HepG2 (cell line): ENCODE measurements around the gene TEX29. TPM values are rescaled to one million over a fixed set of nuclear protein-coding genes. Genes with fewer than 3 reads are reported as not detected.

Experiments
- ATAC-seq: fragments of 200-7000 bp; cut with Tn5 transposase; 3 replicates; pipeline ENCODE4 v1.9.1; 2020; ENCODE audit warnings: mild to moderate bottlenecking, moderate library complexity
- BruUV-seq: library from RNA; stranded (reverse); fragments of 400-500 nt; replicated peaks from 2 replicates; lab custom pipeline; 2021; lab: Mats Ljungman, UMichigan
- CTCF ChIA-PET: fragments of 300-600 bp; formaldehyde crosslinking; extraction: SDS; loops from one replicate; lab custom pipeline; 2021; ENCODE audit warnings: low total read pairs, inconsistent platforms, low intra/inter-chr PET ratio; lab: Yijun Ruan, JAX
- POLR2A ChIA-PET: fragments of 350-600 bp; sonication (Branson Sonifier 250); formaldehyde crosslinking; loops from one replicate; lab custom pipeline; 2020; ENCODE audit warnings: antibody characterized with exemption, inconsistent platforms; lab: Yijun Ruan, JAX
- DNase-seq: peaks from one replicate; pipeline ENCODE4 v3.0.0-alpha.2; 2015; ENCODE audit warnings: low spot score
- FAIRE-seq: peaks from 3 replicates; lab custom pipeline; 2011; peaks lifted over from hg19 to GRCh38; lab: Jason Lieb, UNC
- H2AFZ ChIP-seq: one replicate; pipeline ENCODE4 v1.6.1; 2011; ENCODE audit warnings: low read length, inconsistent platforms
- H3K27ac ChIP-seq: fragments of 300-600 bp; 3 replicates; pipeline ENCODE4 v1.8.0; 2011; ENCODE audit warnings: mixed run types, mild to moderate bottlenecking, mixed read lengths, low read length, inconsistent platforms; ENCODE audit not compliant: insufficient read depth; ENCODE audit errors: extremely low read length
- H3K27me3 ChIP-seq, 2 experiments: fragments of 200-600 bp in 1 of 2; 2 replicates in 1 of 2; 3 replicates in 1 of 2; pipeline versions ENCODE4 v1.6.0 to v1.8.0; 2011; ENCODE audit warnings: low read length in 2 of 2, mild to moderate bottlenecking in 2 of 2, moderate library complexity in 2 of 2, inconsistent platforms in 1 of 2; ENCODE audit not compliant: insufficient read depth in 2 of 2, control insufficient read depth in 1 of 2
- H3K36me3 ChIP-seq, 2 experiments: fragments of 200-600 bp in 1 of 2; replicated peaks in 1 of 2; 2 replicates in 1 of 2; 3 replicates in 1 of 2; pipeline versions ENCODE4 v1.5.1 to v1.8.0; 2011; ENCODE audit warnings: low read length in 2 of 2, inconsistent platforms in 1 of 2; ENCODE audit not compliant: insufficient read depth in 2 of 2, control insufficient read depth in 1 of 2
- H3K4me1 ChIP-seq: 2 replicates; pipeline ENCODE4 v1.5.1; 2012; ENCODE audit warnings: low read length, inconsistent platforms; ENCODE audit not compliant: insufficient read depth
- H3K4me2 ChIP-seq: 2 replicates; pipeline ENCODE4 v1.6.0; 2011; ENCODE audit warnings: low read depth, low read length, inconsistent platforms
- H3K4me3 ChIP-seq, 3 experiments: fragments of 200-600 bp in 1 of 3; sonication (generic), shearing (Covaris generic) in 1 of 3; replicated peaks in 1 of 3; 2 replicates each; pipeline ENCODE4 v1.5.1; 2011 to 2016; ENCODE audit warnings: low read length in 3 of 3, inconsistent platforms in 2 of 3, low read depth in 2 of 3, mild to moderate bottlenecking in 2 of 3, control low read depth in 1 of 3, mixed read lengths in 1 of 3; ENCODE audit not compliant: insufficient read depth in 1 of 3
- H3K79me2 ChIP-seq: one replicate; pipeline ENCODE4 v1.6.1; 2011; ENCODE audit warnings: low read length, inconsistent platforms; ENCODE audit not compliant: insufficient read depth
- H3K9ac ChIP-seq: 2 replicates; pipeline ENCODE4 v1.6.0; 2011; ENCODE audit warnings: mild to moderate bottlenecking, low read depth, low read length, inconsistent platforms; ENCODE audit not compliant: insufficient read depth
- H3K9me3 ChIP-seq: 2 replicates; pipeline ENCODE4 v1.5.1; 2012; ENCODE audit warnings: mild to moderate bottlenecking, low read length
- H4K20me1 ChIP-seq: 2 replicates; pipeline ENCODE4 v1.6.0; 2011; ENCODE audit warnings: inconsistent platforms, mild to moderate bottlenecking, low read length, moderate library complexity; ENCODE audit not compliant: insufficient read depth
- ARNT2 ChIP-seq: sonication (generic); formaldehyde crosslinking; IDR thresholded peaks from 2 replicates; pipeline ENCODE4 v1.8.0; 2022; ENCODE audit warnings: mild to moderate bottlenecking, low read depth, missing genetic modification reagents, moderate library complexity
- CHD4 ChIP-seq: fragments of 200-600 bp; sonication (generic); IDR thresholded peaks from 2 replicates; pipeline ENCODE4 v1.7.0; 2017; ENCODE audit warnings: mild to moderate bottlenecking, low read length, borderline replicate concordance
- EHMT2 ChIP-seq: fragments of 200-600 bp; sonication (generic); IDR thresholded peaks from 2 replicates; pipeline ENCODE4 v1.7.0; 2017; ENCODE audit warnings: antibody characterized with exemption, low read depth, low read length, borderline replicate concordance
- HOXA9 ChIP-seq: sonication (generic); formaldehyde crosslinking; IDR thresholded peaks from 2 replicates; pipeline ENCODE4 v1.8.1; 2022; ENCODE audit warnings: missing genetic modification reagents, mild to moderate bottlenecking, moderate library complexity, borderline replicate concordance
- NKX3-1 ChIP-seq: sonication (generic); formaldehyde crosslinking; IDR thresholded peaks from 2 replicates; pipeline ENCODE4 v1.5.0; 2020; ENCODE audit warnings: missing genetic modification reagents
- PRPF4 ChIP-seq: fragments of 200-400 bp; formaldehyde crosslinking; IDR thresholded peaks from 2 replicates; pipeline ENCODE4 v1.6.1; 2016; ENCODE audit warnings: low read length, low read depth; ENCODE audit not compliant: poor library complexity, severe bottlenecking
- PTBP1 ChIP-seq: fragments of 200-400 bp; formaldehyde crosslinking; IDR thresholded peaks from 2 replicates; pipeline ENCODE4 v1.6.1; 2018; ENCODE audit warnings: low read length, low read depth; ENCODE audit not compliant: poor library complexity, severe bottlenecking
- SALL2 ChIP-seq: sonication (generic); formaldehyde crosslinking; IDR thresholded peaks from 2 replicates; pipeline ENCODE4 v1.8.1; 2023; ENCODE audit warnings: mild to moderate bottlenecking, missing genetic modification reagents, inconsistent platforms
- SIX4 ChIP-seq: sonication (generic); formaldehyde crosslinking; IDR thresholded peaks from 2 replicates; pipeline ENCODE4 v1.4.0; 2020; ENCODE audit warnings: missing genetic modification reagents
- ZNF124 ChIP-seq: sonication (generic); formaldehyde crosslinking; IDR thresholded peaks from 2 replicates; pipeline ENCODE4 v1.4.0; 2020; ENCODE audit warnings: missing genetic modification reagents
- ZNF446 ChIP-seq: sonication (generic); formaldehyde crosslinking; IDR thresholded peaks from 2 replicates; pipeline ENCODE4 v1.5.0; 2020; ENCODE audit warnings: mild to moderate bottlenecking, missing genetic modification reagents
- WGBS: methylation state at CpG from one replicate; pipeline ENCODE4 v1.1.6; 2017; ENCODE audit warnings: low lambda C conversion rate; 5-methylcytosine and 5-hydroxymethylcytosine counted together
- in situ Hi-C: cut with HindIII; loops from 2 replicates; pipeline ENCODE4 v1.10.0; 2017; ENCODE audit warnings: low pct_unique_long_range_greater_than_20kb; ENCODE audit not compliant: extremely low pct_ligation_motif_present
- intact Hi-C: fragments of 100-400 bp; cut with micrococcal nuclease; formaldehyde crosslinking; loops from one replicate; pipeline ENCODE4 v1.10.0; 2022; ENCODE audit not compliant: unreplicated experiment
- polyA plus RNA-seq, 8 experiments: library from polyadenylated mRNA; depleted of rRNA in 3 of 8; stranded (reverse) in 7 of 8; unstranded in 1 of 8; fragments of >200 nt; fragmentation: Illumina TruSeq in 4 of 8; extraction: Trizol in 4 of 8; gene quantifications; 2 replicates each; pipeline versions ENCODE4 v1.2.1 to v1.2.3, GENCODE V29; 2011 to 2016; ENCODE audit warnings: low read depth in 4 of 8, missing spikeins in 1 of 8, mixed read lengths in 1 of 8; ENCODE audit not compliant: insufficient read depth in 1 of 8
- total RNA-seq, 5 experiments: library from RNA; depleted of rRNA; stranded (reverse); fragments of >200 nt; fragmentation: Illumina TruSeq; extraction: Trizol; gene quantifications; 2 replicates each; pipeline ENCODE4 v1.2.3, GENCODE V29; 2016; ENCODE audit warnings: low read depth in 1 of 5
- TF ChIP-seq, protein P1 (sequence below): sonication (generic); formaldehyde crosslinking; IDR thresholded peaks from 2 replicates; pipeline ENCODE4 v1.9.0; 2021; ENCODE audit warnings: missing genetic modification reagents, mild to moderate bottlenecking, borderline replicate concordance
- TF ChIP-seq, protein P2 (sequence below): sonication (generic); formaldehyde crosslinking; IDR thresholded peaks from 2 replicates; pipeline ENCODE4 v1.5.0; 2020; ENCODE audit warnings: missing genetic modification reagents, mild to moderate bottlenecking, borderline replicate concordance

Gene TEX29
- total and polyA plus RNA-seq, 2 of the 13 experiments (the other 11 are each of a cell fraction or from before 2014, with no cell fraction given) = 0.12 to 0.22 TPM

DNA sequence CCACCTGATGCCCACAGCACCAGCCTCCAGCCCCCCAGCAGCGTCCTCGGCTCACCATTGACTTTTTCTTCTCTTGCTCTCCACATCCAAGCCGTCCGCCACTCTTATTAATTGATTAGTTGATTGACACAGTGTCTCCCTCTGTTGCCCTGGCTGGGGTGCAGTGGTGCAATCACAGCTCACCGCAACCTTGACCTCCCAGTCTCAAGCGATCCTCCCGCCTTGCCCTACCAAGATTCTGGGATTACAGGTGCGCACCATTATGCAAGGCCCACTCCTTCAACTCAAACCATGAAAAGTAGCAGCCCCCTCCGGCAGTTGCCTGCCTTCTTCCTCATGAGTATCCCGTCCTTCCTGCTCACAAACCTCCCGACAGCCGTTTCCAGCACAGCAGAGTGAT is 921 bp upstream of the TEX29 start:
- H3K4me2 ChIP-seq = no peak overlapping the region
- in situ Hi-C loops (no loop called here), intact Hi-C loops (no loop called here)
- H2AFZ ChIP-seq = no peak overlapping the region
- BruUV-seq = no TSS peak
- no peaks in the 10 kb centered on the region for H3K79me2 ChIP-seq
- peaks cover under 1 to 5% of the 10 kb centered on the region in 2 experiments; a peak in 1 of 5 replicates for H3K27me3 ChIP-seq
- FAIRE-seq = no peak
- no peak overlapping the region for H3K9ac ChIP-seq
- H3K27ac ChIP-seq = no peak overlapping the region
- TF ChIP-seq ZNF124 (CRISPR knock-in tag) (no peak), PRPF4 (no peak), SIX4 (CRISPR knock-in tag) (no peak), ARNT2 (CRISPR knock-in tag) (no peak), EHMT2 (no peak)
- DNase-seq = no peak
- 85% methylated on average over 12 of the region's 12 CpGs for WGBS
- ATAC-seq = no peak
- H3K4me1 ChIP-seq = no peaks in the 10 kb centered on the region
- ChIA-PET CTCF (no interaction called here), POLR2A (no interaction called here)
- no peak overlapping the region for H3K4me3 ChIP-seq
- H3K9me3 ChIP-seq = no peaks in the 10 kb centered on the region
- H3K36me3 ChIP-seq = no peaks in the 10 kb centered on the region; a peak in 1 of 5 replicates
- H4K20me1 ChIP-seq = no peaks in the 10 kb centered on the region

DNA sequence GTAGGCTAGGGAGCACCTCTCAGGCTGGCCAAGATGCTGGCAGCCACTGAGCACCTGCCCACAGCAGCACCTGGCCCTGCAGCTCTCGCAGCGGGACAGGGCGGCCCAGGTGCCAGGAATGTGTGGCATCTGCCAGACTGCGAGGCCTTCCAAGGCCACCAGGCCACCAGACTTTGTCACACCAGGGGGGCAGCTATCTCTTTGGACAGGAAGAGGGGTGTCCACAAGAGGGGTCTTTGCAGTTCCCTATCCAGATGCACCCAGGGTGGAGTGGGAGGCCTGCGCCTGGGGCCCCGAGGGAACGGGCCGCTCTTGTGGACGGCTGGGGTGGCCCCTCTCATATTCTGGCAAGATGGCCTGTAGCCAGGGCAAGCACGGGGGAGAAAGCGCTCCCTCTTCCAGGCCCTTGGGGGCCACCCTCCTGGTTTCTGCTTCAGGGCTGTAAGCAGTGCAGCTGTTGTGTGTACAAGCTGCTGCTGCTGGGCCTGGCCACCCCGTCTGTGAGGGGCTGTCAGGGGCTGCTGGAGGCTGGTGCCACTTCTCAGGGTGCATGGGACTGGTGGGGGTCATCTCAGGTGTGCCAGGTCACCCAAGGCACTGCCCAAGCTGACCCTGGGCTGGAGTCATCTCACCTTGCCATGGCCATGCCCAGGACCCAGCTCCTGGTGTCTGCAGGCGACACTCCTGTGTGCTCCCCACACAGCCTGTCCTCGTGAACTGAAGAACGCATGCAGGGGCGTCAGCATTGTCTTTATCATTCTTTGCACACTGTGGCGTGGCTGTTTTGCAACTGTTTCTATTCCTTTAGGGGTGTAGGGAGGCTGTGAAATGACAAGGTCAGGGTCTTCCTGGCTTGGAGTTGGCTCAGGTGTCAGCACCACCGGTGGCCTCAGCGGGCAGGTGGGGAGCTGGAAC is 1.8 kb downstream of the TEX29 start:
- ATAC-seq (no peak), FAIRE-seq (no peak), DNase-seq (no peak)
- 66% methylated on average over 7 of the region's 19 CpGs for WGBS
- Histone ChIP-seq H3K4me2 (no peak overlapping the region), H3K27ac (no peak overlapping the region), H3K27me3 (peaks cover 5 to 16% of the 10 kb centered on the region in 2 experiments; a peak in 3 of 5 replicates), H3K9ac (no peak overlapping the region), H3K4me1 (no peaks in the 10 kb centered on the region), H4K20me1 (no peaks in the 10 kb centered on the region), H2AFZ (no peak overlapping the region), H3K4me3 (no peak overlapping the region), H3K9me3 (no peaks in the 10 kb centered on the region), H3K79me2 (no peaks in the 10 kb centered on the region), H3K36me3 (no peaks in the 10 kb centered on the region)
- in situ Hi-C loops (no loop called here), intact Hi-C loops (no loop called here)
- ChIA-PET POLR2A (no interaction called here), CTCF (no interaction called here)
- no TSS peak for BruUV-seq
- TF ChIP-seq SALL2 (no peak), NKX3-1 (no peak), HOXA9 (CRISPR knock-in tag) (no peak), ZNF446 (CRISPR knock-in tag) (no peak), PTBP1 (no peak), CHD4 (no peak)
- TF ChIP-seq, protein P1, sequence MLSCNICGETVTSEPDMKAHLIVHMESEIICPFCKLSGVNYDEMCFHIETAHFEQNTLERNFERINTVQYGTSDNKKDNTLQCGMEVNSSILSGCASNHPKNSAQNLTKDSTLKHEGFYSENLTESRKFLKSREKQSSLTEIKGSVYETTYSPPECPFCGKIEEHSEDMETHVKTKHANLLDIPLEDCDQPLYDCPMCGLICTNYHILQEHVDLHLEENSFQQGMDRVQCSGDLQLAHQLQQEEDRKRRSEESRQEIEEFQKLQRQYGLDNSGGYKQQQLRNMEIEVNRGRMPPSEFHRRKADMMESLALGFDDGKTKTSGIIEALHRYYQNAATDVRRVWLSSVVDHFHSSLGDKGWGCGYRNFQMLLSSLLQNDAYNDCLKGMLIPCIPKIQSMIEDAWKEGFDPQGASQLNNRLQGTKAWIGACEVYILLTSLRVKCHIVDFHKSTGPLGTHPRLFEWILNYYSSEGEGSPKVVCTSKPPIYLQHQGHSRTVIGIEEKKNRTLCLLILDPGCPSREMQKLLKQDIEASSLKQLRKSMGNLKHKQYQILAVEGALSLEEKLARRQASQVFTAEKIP (CRISPR knock-in tag) = no peak
- TF ChIP-seq, protein P2, sequence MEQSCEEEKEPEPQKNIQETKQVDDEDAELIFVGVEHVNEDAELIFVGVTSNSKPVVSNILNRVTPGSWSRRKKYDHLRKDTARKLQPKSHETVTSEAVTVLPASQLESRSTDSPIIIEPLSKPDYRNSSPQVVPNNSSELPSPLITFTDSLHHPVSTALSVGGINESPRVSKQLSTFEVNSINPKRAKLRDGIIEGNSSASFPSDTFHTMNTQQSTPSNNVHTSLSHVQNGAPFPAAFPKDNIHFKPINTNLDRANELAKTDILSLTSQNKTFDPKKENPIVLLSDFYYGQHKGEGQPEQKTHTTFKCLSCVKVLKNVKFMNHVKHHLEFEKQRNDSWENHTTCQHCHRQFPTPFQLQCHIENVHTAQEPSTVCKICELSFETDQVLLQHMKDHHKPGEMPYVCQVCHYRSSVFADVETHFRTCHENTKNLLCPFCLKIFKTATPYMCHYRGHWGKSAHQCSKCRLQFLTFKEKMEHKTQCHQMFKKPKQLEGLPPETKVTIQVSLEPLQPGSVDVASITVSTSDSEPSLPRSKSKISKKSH (CRISPR knock-in tag) = no peak
